Tibial nerve (tissue), 4 donors: ENCODE results near the gene RNF208.

ENCODE experiments used
- EP300 ChIP-seq, 2 donors: sonication (generic); formaldehyde crosslinking; IDR thresholded peaks; one replicate each; pipeline ENCODE4 v1.6.1; 2017; ENCODE audit warnings: antibody characterized with exemption in 2 of 2, mild to moderate bottlenecking in 1 of 2
- POLR2A ChIP-seq, 2 donors: fragments of 450-650 bp; IDR thresholded peaks; one replicate each; pipeline ENCODE4 v1.6.1; 2017; ENCODE audit warnings: antibody characterized with exemption in 2 of 2, mild to moderate bottlenecking in 2 of 2, moderate library complexity in 2 of 2
- TF ChIP-seq, protein P1 (sequence below), 5 experiments: fragments of 200-600 bp in 3 of 5; fragments of 450-650 bp in 2 of 5; sonication (generic) in 3 of 5; IDR thresholded peaks; one replicate each; pipeline ENCODE4 v1.5.1; 2016 to 2019; ENCODE audit warnings: antibody characterized with exemption in 5 of 5, mild to moderate bottlenecking in 3 of 5, moderate library complexity in 2 of 5

DNA sequence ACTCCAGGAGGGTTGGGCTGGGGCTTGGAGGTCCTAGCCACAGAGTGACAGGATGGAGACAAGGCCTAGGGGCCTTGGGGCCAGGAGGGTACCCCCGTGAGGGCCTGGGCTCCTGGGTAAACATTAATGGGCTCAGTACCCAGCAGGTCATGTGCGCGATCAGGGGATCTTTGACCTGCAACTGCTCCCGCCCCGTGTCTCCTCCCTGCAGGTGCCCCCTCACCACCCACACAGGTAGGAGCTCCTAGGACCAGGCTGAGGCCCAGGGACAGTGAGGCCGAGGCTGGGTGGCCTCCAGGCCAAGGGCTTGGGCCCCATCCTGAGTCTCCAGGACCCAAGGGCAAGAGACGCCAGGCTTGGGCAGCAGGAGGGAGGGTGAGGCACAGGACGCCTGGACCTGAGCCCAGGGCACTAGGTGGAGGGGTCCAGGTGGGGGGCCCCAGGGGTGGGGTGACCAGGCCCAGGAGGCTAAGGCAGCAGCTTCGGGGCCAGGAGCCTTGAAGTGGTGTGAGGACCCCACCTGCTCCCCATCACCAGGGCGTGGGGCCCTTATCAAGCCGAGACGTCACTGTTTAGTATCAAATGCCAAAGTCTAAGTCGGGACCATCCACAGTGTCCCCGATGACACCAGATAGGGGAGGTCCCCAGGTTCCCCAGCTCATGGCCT, 8.8 kb upstream of the RNF208 start, which contains the start of gene SLC34A3:
- TF ChIP-seq EP300 (IDR thresholded peaks at IDR 0.05) (no peak), POLR2A (IDR thresholded peaks at IDR 0.05) (no peak)
- TF ChIP-seq, protein P1, sequence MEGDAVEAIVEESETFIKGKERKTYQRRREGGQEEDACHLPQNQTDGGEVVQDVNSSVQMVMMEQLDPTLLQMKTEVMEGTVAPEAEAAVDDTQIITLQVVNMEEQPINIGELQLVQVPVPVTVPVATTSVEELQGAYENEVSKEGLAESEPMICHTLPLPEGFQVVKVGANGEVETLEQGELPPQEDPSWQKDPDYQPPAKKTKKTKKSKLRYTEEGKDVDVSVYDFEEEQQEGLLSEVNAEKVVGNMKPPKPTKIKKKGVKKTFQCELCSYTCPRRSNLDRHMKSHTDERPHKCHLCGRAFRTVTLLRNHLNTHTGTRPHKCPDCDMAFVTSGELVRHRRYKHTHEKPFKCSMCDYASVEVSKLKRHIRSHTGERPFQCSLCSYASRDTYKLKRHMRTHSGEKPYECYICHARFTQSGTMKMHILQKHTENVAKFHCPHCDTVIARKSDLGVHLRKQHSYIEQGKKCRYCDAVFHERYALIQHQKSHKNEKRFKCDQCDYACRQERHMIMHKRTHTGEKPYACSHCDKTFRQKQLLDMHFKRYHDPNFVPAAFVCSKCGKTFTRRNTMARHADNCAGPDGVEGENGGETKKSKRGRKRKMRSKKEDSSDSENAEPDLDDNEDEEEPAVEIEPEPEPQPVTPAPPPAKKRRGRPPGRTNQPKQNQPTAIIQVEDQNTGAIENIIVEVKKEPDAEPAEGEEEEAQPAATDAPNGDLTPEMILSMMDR (IDR thresholded peaks at IDR 0.05), result no peak
